H1 (cell line): ENCODE data around the gene CNBD2. TPM values are rescaled to one million over a fixed set of nuclear protein-coding genes. Genes with fewer than 3 reads are reported as not detected.

Experiments
- CEBPB ChIP-seq: IDR thresholded peaks from 2 replicates; pipeline ENCODE4 v1.6.1; 2012; ENCODE audit warnings: low read depth, low read length
- EP300 ChIP-seq, 2 experiments: IDR thresholded peaks; 1 replicate in 1 of 2; 2 replicates in 1 of 2; pipeline ENCODE4 v1.6.1; 2011 to 2012; ENCODE audit warnings: low read depth in 2 of 2, low read length in 2 of 2, mild to moderate bottlenecking in 2 of 2, borderline replicate concordance in 1 of 2, inconsistent platforms in 1 of 2, moderate library complexity in 1 of 2
- EZH2 ChIP-seq: fragments of 200-600 bp; sonication (generic); IDR thresholded peaks from 2 replicates; pipeline ENCODE4 v1.7.1; 2012; ENCODE audit warnings: low read depth, mild to moderate bottlenecking, moderate library complexity, low read length, inconsistent platforms; ENCODE audit not compliant: severe bottlenecking
- KDM5A ChIP-seq: fragments of 200-600 bp; IDR thresholded peaks from 2 replicates; pipeline ENCODE4 v1.7.1; 2012; ENCODE audit warnings: mild to moderate bottlenecking, low read length, inconsistent platforms, mixed read lengths
- POLR2A ChIP-seq, 2 experiments: IDR thresholded peaks; 1 replicate in 1 of 2; 2 replicates in 1 of 2; pipeline ENCODE4 v1.6.1; 2011; ENCODE audit warnings: low read depth in 2 of 2, low read length in 2 of 2, mild to moderate bottlenecking in 2 of 2; ENCODE audit errors: control extremely low read depth in 1 of 2
- RBBP5 ChIP-seq: IDR thresholded peaks from 2 replicates; pipeline ENCODE4 v1.7.1; 2012; ENCODE audit warnings: low read depth, mild to moderate bottlenecking, inconsistent platforms, low read length, moderate library complexity, borderline replicate concordance
- TCF12 ChIP-seq: IDR thresholded peaks from 2 replicates; pipeline ENCODE4 v1.6.1; 2011; ENCODE audit warnings: low read depth, mild to moderate bottlenecking, low read length
- ZNF274 ChIP-seq: IDR thresholded peaks from 2 replicates; pipeline ENCODE4 v1.7.0; 2012; ENCODE audit warnings: low read length, borderline replicate concordance; ENCODE audit errors: extremely low read depth
- polyA plus RNA-seq, 7 experiments: library from polyadenylated mRNA; depleted of rRNA in 3 of 7; stranded (reverse) in 5 of 7; unstranded in 2 of 7; fragments of >200 nt in 5 of 7; fragments of 200-250 nt in 2 of 7; gene quantifications; 1 replicate in 5 of 7; 2 replicates in 1 of 7; 4 replicates in 1 of 7; pipeline versions ENCODE4 v1.2.1 to v1.2.3, GENCODE V29; 2011 to 2013; ENCODE audit warnings: missing spikeins in 2 of 7, mixed read lengths in 2 of 7
- total RNA-seq: library from RNA; stranded (reverse); fragmentation: NEBNext Ultra II Directional; extraction: Animal tissue kit (Norgen Biotek cat#: 25700); gene quantifications from 2 replicates; pipeline ENCODE4 v1.2.1, GENCODE V29; 2021

Gene CNBD2
- total and polyA plus RNA-seq, 2 of the 8 experiments (the other 6 are each of a cell fraction or from before 2014, with no cell fraction given), result 2.6 to 4.5 TPM

DNA sequence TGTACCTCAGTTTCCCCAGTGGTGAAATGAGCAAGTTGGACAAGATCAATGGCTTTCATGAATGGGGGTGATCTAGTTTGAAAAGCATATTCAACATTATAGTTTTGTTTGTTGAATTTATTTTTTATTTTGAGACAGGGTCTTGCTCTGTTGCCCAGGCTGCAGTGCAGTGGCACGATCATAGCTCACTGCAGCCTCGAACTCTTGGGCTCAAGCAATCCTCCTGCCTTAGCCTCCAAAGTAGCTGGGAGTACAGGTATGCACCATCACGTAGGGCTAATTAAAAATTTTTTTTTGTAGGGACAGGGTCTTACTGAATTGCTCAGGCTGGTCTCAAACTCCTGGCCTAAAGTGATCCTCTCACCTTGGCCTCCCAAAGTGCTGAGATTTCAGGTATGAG is 63.4 kb downstream of the CNBD2 start (continued):
- TF ChIP-seq ZNF274 (no peak), EZH2 (no peak), TCF12 (no peak), CEBPB (no peak), POLR2A (IDR thresholded peaks at IDR 0.05; ENCODE audit: control extremely low read depth in 1 of 2, low read depth in 2 of 2, low read length in 2 of 2) (no peak), EP300 (IDR thresholded peaks at IDR 0.05; ENCODE audit: borderline replicate concordance in 1 of 2, low read depth in 2 of 2, low read length in 2 of 2) (no peak), KDM5A (no peak), RBBP5 (no peak)
